Posterior cingulate gyrus (tissue), 11 donors: ENCODE results near the gene KCNRG.

Source experiments
- DNase-seq, 10 donors: peaks; one replicate each; pipeline versions ENCODE4 v3.0.0 to v3.0.0-alpha.2; 2020 to 2021; ENCODE audit warnings: mixed read lengths in 3 of 10
- intact Hi-C: fragments of 100-400 bp; cut with DNase I; formaldehyde crosslinking; loops from one replicate; pipeline ENCODE4 v1.15.1; 2023

The KCNRG gene

DNA sequence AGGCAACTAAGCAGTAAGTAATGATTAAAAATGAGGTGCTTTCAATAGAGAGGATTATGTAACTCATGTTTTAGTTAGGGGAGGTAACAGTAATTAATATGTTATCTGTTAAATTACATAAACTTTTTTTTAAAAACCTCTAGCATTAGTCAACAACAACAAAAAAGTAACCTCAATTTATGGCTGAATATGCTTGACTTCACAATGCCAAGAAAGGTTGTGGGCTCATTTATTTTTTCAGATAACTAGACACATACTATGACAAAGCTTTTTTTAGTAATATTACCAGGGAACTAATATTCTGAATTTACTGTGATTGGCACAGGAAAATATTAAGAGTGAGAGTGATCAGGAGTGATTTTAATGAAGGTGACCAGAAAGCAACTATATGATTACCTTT, 54.9 kb downstream of the KCNRG start:
- intact Hi-C loops: no loop called here
- no peak for DNase-seq
